HepG2 (cell line): ENCODE results near the gene TTC1. TPM values are rescaled to one million over a fixed set of nuclear protein-coding genes. Genes with fewer than 3 reads are reported as not detected.
"Not testable (repeated sequence)": the region's sequence is repeated elsewhere in the genome, so short reads cannot be mapped to it uniquely, and the experiment has no call there.

Experiments
- ATAC-seq: fragments of 200-7000 bp; cut with Tn5 transposase; 3 replicates; pipeline ENCODE4 v1.9.1; 2020; ENCODE audit warnings: mild to moderate bottlenecking, moderate library complexity
- BruUV-seq: library from RNA; stranded (reverse); fragments of 400-500 nt; replicated peaks from 2 replicates; lab custom pipeline; 2021; lab: Mats Ljungman, UMichigan
- CTCF ChIA-PET: fragments of 300-600 bp; formaldehyde crosslinking; extraction: SDS; loops from one replicate; lab custom pipeline; 2021; ENCODE audit warnings: low total read pairs, inconsistent platforms, low intra/inter-chr PET ratio; lab: Yijun Ruan, JAX
- POLR2A ChIA-PET: fragments of 350-600 bp; sonication (Branson Sonifier 250); formaldehyde crosslinking; loops from one replicate; lab custom pipeline; 2020; ENCODE audit warnings: antibody characterized with exemption, inconsistent platforms; lab: Yijun Ruan, JAX
- DNase-seq: peaks from one replicate; pipeline ENCODE4 v3.0.0-alpha.2; 2015; ENCODE audit warnings: low spot score
- FAIRE-seq: peaks from 3 replicates; lab custom pipeline; 2011; peaks lifted over from hg19 to GRCh38; lab: Jason Lieb, UNC
- H2AFZ ChIP-seq: one replicate; pipeline ENCODE4 v1.6.1; 2011; ENCODE audit warnings: low read length, inconsistent platforms
- H3K27ac ChIP-seq: fragments of 300-600 bp; 3 replicates; pipeline ENCODE4 v1.8.0; 2011; ENCODE audit warnings: mixed run types, mild to moderate bottlenecking, mixed read lengths, low read length, inconsistent platforms; ENCODE audit not compliant: insufficient read depth; ENCODE audit errors: extremely low read length
- H3K27me3 ChIP-seq, 2 experiments: fragments of 200-600 bp in 1 of 2; 2 replicates in 1 of 2; 3 replicates in 1 of 2; pipeline versions ENCODE4 v1.6.0 to v1.8.0; 2011; ENCODE audit warnings: low read length in 2 of 2, mild to moderate bottlenecking in 2 of 2, moderate library complexity in 2 of 2, inconsistent platforms in 1 of 2; ENCODE audit not compliant: insufficient read depth in 2 of 2, control insufficient read depth in 1 of 2
- H3K36me3 ChIP-seq, 2 experiments: fragments of 200-600 bp in 1 of 2; replicated peaks in 1 of 2; 2 replicates in 1 of 2; 3 replicates in 1 of 2; pipeline versions ENCODE4 v1.5.1 to v1.8.0; 2011; ENCODE audit warnings: low read length in 2 of 2, inconsistent platforms in 1 of 2; ENCODE audit not compliant: insufficient read depth in 2 of 2, control insufficient read depth in 1 of 2
- H3K4me1 ChIP-seq: 2 replicates; pipeline ENCODE4 v1.5.1; 2012; ENCODE audit warnings: low read length, inconsistent platforms; ENCODE audit not compliant: insufficient read depth
- H3K4me2 ChIP-seq: 2 replicates; pipeline ENCODE4 v1.6.0; 2011; ENCODE audit warnings: low read depth, low read length, inconsistent platforms
- H3K4me3 ChIP-seq, 3 experiments: fragments of 200-600 bp in 1 of 3; sonication (generic), shearing (Covaris generic) in 1 of 3; replicated peaks in 1 of 3; 2 replicates each; pipeline ENCODE4 v1.5.1; 2011 to 2016; ENCODE audit warnings: low read length in 3 of 3, inconsistent platforms in 2 of 3, low read depth in 2 of 3, mild to moderate bottlenecking in 2 of 3, control low read depth in 1 of 3, mixed read lengths in 1 of 3; ENCODE audit not compliant: insufficient read depth in 1 of 3
- H3K79me2 ChIP-seq: one replicate; pipeline ENCODE4 v1.6.1; 2011; ENCODE audit warnings: low read length, inconsistent platforms; ENCODE audit not compliant: insufficient read depth
- H3K9ac ChIP-seq: 2 replicates; pipeline ENCODE4 v1.6.0; 2011; ENCODE audit warnings: mild to moderate bottlenecking, low read depth, low read length, inconsistent platforms; ENCODE audit not compliant: insufficient read depth
- H3K9me3 ChIP-seq: 2 replicates; pipeline ENCODE4 v1.5.1; 2012; ENCODE audit warnings: mild to moderate bottlenecking, low read length
- H4K20me1 ChIP-seq: 2 replicates; pipeline ENCODE4 v1.6.0; 2011; ENCODE audit warnings: inconsistent platforms, mild to moderate bottlenecking, low read length, moderate library complexity; ENCODE audit not compliant: insufficient read depth
- CBX1 ChIP-seq: IDR thresholded peaks from one replicate; pipeline ENCODE4 v1.6.1; 2016; ENCODE audit warnings: antibody characterized with exemption, low read depth
- E2F2 ChIP-seq: sonication (generic); formaldehyde crosslinking; IDR thresholded peaks from 2 replicates; pipeline ENCODE4 v1.4.0; 2020; ENCODE audit warnings: missing genetic modification reagents, borderline replicate concordance
- ELF3 ChIP-seq: IDR thresholded peaks from 2 replicates; pipeline ENCODE4 v1.6.1; 2016; ENCODE audit warnings: missing genetic modification reagents, missing compliant biosample characterization
- KDM6A ChIP-seq: IDR thresholded peaks from 2 replicates; pipeline ENCODE4 v1.6.1; 2016; ENCODE audit warnings: low read depth
- MTF2 ChIP-seq: sonication (generic); formaldehyde crosslinking; IDR thresholded peaks from 2 replicates; pipeline ENCODE4 v1.5.0; 2020; ENCODE audit warnings: missing genetic modification reagents, borderline replicate concordance
- MZF1 ChIP-seq: sonication (generic); formaldehyde crosslinking; IDR thresholded peaks from 2 replicates; pipeline ENCODE4 v1.8.1; 2023; ENCODE audit warnings: mild to moderate bottlenecking, missing genetic modification reagents, borderline replicate concordance
- NFRKB ChIP-seq: fragments of 450-650 bp; IDR thresholded peaks from 2 replicates; pipeline ENCODE4 v1.6.1; 2017
- SCMH1 ChIP-seq: sonication (generic); formaldehyde crosslinking; IDR thresholded peaks from 2 replicates; pipeline ENCODE4 v1.9.0; 2021; ENCODE audit warnings: missing genetic modification reagents, mild to moderate bottlenecking, borderline replicate concordance
- ZBTB33 ChIP-seq: sonication (generic); formaldehyde crosslinking; IDR thresholded peaks from 2 replicates; pipeline ENCODE4 v1.4.0; 2020; ENCODE audit warnings: missing genetic modification reagents
- WGBS: methylation state at CpG from one replicate; pipeline ENCODE4 v1.1.6; 2017; ENCODE audit warnings: low lambda C conversion rate; 5-methylcytosine and 5-hydroxymethylcytosine counted together
- in situ Hi-C: cut with HindIII; loops from 2 replicates; pipeline ENCODE4 v1.10.0; 2017; ENCODE audit warnings: low pct_unique_long_range_greater_than_20kb; ENCODE audit not compliant: extremely low pct_ligation_motif_present
- intact Hi-C: fragments of 100-400 bp; cut with micrococcal nuclease; formaldehyde crosslinking; loops from one replicate; pipeline ENCODE4 v1.10.0; 2022; ENCODE audit not compliant: unreplicated experiment
- polyA plus RNA-seq, 8 experiments: library from polyadenylated mRNA; depleted of rRNA in 3 of 8; stranded (reverse) in 7 of 8; unstranded in 1 of 8; fragments of >200 nt; fragmentation: Illumina TruSeq in 4 of 8; extraction: Trizol in 4 of 8; gene quantifications; 2 replicates each; pipeline versions ENCODE4 v1.2.1 to v1.2.3, GENCODE V29; 2011 to 2016; ENCODE audit warnings: low read depth in 4 of 8, missing spikeins in 1 of 8, mixed read lengths in 1 of 8; ENCODE audit not compliant: insufficient read depth in 1 of 8
- total RNA-seq, 5 experiments: library from RNA; depleted of rRNA; stranded (reverse); fragments of >200 nt; fragmentation: Illumina TruSeq; extraction: Trizol; gene quantifications; 2 replicates each; pipeline ENCODE4 v1.2.3, GENCODE V29; 2016; ENCODE audit warnings: low read depth in 1 of 5

The TTC1 gene
- total and polyA plus RNA-seq, 2 of the 13 experiments (the other 11 are each of a cell fraction or from before 2014, with no cell fraction given), result 16.1 to 72.1 TPM

- no peak for TF ChIP-seq ZBTB33 (CRISPR knock-in tag)
- no peak for TF ChIP-seq ELF3 (CRISPR knock-in tag)
- no peak for TF ChIP-seq MTF2 (CRISPR knock-in tag)
- TF ChIP-seq MZF1 (CRISPR knock-in tag), result no peak
- TF ChIP-seq NFRKB, result no peak
- no peak for TF ChIP-seq CBX1
- no peak for TF ChIP-seq SCMH1 (CRISPR knock-in tag)
- no peak for TF ChIP-seq E2F2
- no peak for TF ChIP-seq KDM6A (CRISPR knock-in tag)
Measured at GRCh38 chr5:160011471-160011870, 2.5 kb downstream of the TTC1 start (continued).

GRCh38 chr5:160014197-160014596 is 5.3 kb downstream of the TTC1 start:
- BruUV-seq, H3K4me3 ChIP-seq, ATAC-seq, DNase-seq, POLR2A ChIA-PET, H3K9ac ChIP-seq, intact Hi-C loops, H3K4me2 ChIP-seq, FAIRE-seq, H3K9me3 ChIP-seq, H3K27me3 ChIP-seq, H2AFZ ChIP-seq, H4K20me1 ChIP-seq, H3K27ac ChIP-seq, CTCF ChIA-PET, in situ Hi-C loops: not testable (repeated sequence)
- H3K79me2 ChIP-seq, result peaks cover 19% of the 10 kb centered on the region
- WGBS, result 96% methylated on average over 6 of the region's 6 CpGs
- peaks cover 2 to 20% of the 10 kb centered on the region in 2 experiments; a peak in 4 of 5 replicates for H3K36me3 ChIP-seq
- H3K4me1 ChIP-seq, result peaks cover 16% of the 10 kb centered on the region
